ENCODE results near the gene AKAP17A.

DNA sequence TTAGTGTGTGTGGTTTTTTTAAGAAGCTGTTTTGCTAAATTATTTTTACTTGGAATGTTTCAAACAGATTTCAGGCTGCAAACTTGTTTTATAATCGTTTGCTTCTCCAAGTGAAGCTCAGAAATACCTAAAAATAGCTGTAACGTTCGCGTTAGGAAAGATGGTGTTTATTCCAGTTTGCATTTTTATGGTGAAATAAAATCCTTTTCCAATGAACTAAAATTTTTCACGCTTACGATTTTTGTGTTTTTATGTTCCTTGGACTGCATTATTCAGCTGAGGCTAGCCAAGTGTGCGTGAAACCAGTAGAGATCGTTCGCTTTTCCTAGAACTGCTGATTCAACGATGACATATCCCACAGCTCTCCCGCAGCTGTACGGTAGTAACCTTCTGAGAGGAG, 10.9 kb downstream of the AKAP17A start:
- TF ChIP-seq ZNF512B (CRISPR knock-in tag; IDR thresholded peaks at IDR 0.05; ENCODE audit: borderline replicate concordance) (no peak), POLR2A (IDR thresholded peaks at IDR 0.05; ENCODE audit: insufficient read depth in 1 of 2, low read depth in 2 of 2, low read length in 2 of 2) (no peak)

All from HepG2 (cell line).